DOHH2 (cell line): Measurements from ENCODE around the gene PCDHB8.

ENCODE experiments used
- EZH2phosphoT487 ChIP-seq: fragments of 200-600 bp; sonication (generic); IDR thresholded peaks from 2 replicates; pipeline ENCODE4 v1.6.1; 2017; ENCODE audit warnings: borderline replicate concordance, mild to moderate bottlenecking, antibody characterized with exemption, low read length, moderate library complexity, mixed read lengths
- TF ChIP-seq, protein P1 (sequence below): fragments of 200-600 bp; sonication (generic); IDR thresholded peaks from one replicate; pipeline ENCODE4 v1.5.1; 2014; ENCODE audit warnings: antibody characterized with exemption, mild to moderate bottlenecking, low read depth, low read length; ENCODE audit not compliant: poor library complexity, severe bottlenecking

DNA sequence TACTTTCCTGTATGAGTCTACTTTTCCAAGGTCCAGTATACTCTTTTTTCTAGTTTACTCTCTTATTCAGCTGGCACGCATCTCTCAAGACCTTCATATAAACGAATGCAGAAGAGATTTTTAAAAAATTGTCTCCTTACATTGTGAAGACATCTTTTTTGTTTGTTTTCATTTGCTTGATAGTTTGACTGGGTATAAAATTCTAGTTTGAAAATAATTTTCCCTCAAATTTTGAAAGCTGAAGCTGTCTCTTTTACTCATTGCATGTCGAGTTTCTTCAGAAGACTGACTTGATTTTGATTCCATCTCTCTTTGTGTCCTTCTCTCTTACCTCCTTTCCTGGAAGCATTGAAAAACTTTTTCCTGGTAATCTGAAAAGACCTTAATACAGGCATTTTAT lies 18.8 kb downstream of the PCDHB8 start:
- TF ChIP-seq, protein P1, sequence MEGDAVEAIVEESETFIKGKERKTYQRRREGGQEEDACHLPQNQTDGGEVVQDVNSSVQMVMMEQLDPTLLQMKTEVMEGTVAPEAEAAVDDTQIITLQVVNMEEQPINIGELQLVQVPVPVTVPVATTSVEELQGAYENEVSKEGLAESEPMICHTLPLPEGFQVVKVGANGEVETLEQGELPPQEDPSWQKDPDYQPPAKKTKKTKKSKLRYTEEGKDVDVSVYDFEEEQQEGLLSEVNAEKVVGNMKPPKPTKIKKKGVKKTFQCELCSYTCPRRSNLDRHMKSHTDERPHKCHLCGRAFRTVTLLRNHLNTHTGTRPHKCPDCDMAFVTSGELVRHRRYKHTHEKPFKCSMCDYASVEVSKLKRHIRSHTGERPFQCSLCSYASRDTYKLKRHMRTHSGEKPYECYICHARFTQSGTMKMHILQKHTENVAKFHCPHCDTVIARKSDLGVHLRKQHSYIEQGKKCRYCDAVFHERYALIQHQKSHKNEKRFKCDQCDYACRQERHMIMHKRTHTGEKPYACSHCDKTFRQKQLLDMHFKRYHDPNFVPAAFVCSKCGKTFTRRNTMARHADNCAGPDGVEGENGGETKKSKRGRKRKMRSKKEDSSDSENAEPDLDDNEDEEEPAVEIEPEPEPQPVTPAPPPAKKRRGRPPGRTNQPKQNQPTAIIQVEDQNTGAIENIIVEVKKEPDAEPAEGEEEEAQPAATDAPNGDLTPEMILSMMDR, result no peak
- no peak for TF ChIP-seq EZH2phosphoT487
